GM20431 (cell line): Measurements from ENCODE around the gene TICRR.

Source experiments
- in situ Hi-C: fragments of 300-500 bp; cut with MseI, MboI; formaldehyde crosslinking; loops from one replicate; pipeline ENCODE4 v1.15.0; 2020; ENCODE audit warnings: low sequenced_read_pairs; ENCODE audit not compliant: unreplicated experiment

TICRR gene

GRCh38 chr15:89652666-89653065 lies 77.4 kb downstream of the TICRR start:
- in situ Hi-C loops: no loop called here

GRCh38 chr15:89653578-89653977 lies 78.3 kb downstream of the TICRR start:
- in situ Hi-C loops: no loop called here

GRCh38 chr15:89654301-89654761 lies 79.1 kb downstream of the TICRR start:
- in situ Hi-C loops: no loop called here

GRCh38 chr15:89654847-89655805 lies 79.9 kb downstream of the TICRR start, which contains the start of gene KIF7:
Gene KIF7 (minus strand): TSS chr15:89655467. CDS start chr15:89652930, 2,537 bp downstream.
- in situ Hi-C loops: no loop called here

- in situ Hi-C loops: no loop called here
Observed at GRCh38 chr15:89656116-89656815, 81.0 kb downstream of the TICRR start.

GRCh38 chr15:89657686-89658200 lies 82.5 kb downstream of the TICRR start:
- in situ Hi-C loops: no loop called here

GRCh38 chr15:89659295-89659694 lies 84.0 kb downstream of the TICRR start:
- in situ Hi-C loops: no loop called here

GRCh38 chr15:89660556-89660955 lies 85.3 kb downstream of the TICRR start:
- in situ Hi-C loops: no loop called here

GRCh38 chr15:89662893-89663626 lies 87.8 kb downstream of the TICRR start:
- in situ Hi-C loops: no loop called here

GRCh38 chr15:89664441-89665350 lies 89.4 kb downstream of the TICRR start:
- in situ Hi-C loops: no loop called here

- in situ Hi-C loops: no loop called here
Observed at GRCh38 chr15:89665449-89666181, 90.3 kb downstream of the TICRR start.

- in situ Hi-C loops: no loop called here
Observed at GRCh38 chr15:89666184-89666857, 91.1 kb downstream of the TICRR start.

- in situ Hi-C loops: no loop called here
Observed at GRCh38 chr15:89666858-89667705, 91.8 kb downstream of the TICRR start.

- in situ Hi-C loops: no loop called here
Observed at GRCh38 chr15:89667706-89667960, 92.4 kb downstream of the TICRR start.

- in situ Hi-C loops: no loop called here
Observed at GRCh38 chr15:89668171-89668570, 92.9 kb downstream of the TICRR start.

GRCh38 chr15:89669309-89669865 lies 94.1 kb downstream of the TICRR start:
- in situ Hi-C loops: no loop called here

GRCh38 chr15:89669941-89670340 lies 94.7 kb downstream of the TICRR start:
- in situ Hi-C loops: no loop called here
